OCI-LY7 (cell line): Measurements from ENCODE around the gene SLC25A13.

Experiments used
- EZH2phosphoT487 ChIP-seq: fragments of 200-600 bp; sonication (generic); IDR thresholded peaks from 2 replicates; pipeline ENCODE4 v1.6.1; 2018; ENCODE audit warnings: low read depth, borderline replicate concordance, mild to moderate bottlenecking, mixed run types, antibody characterized with exemption, low read length, moderate library complexity, mixed read lengths
- TF ChIP-seq, protein P1 (sequence below): fragments of 200-600 bp; sonication (generic); conservative IDR thresholded peaks from 2 replicates; pipeline ENCODE4 v1.5.1; 2014; ENCODE audit warnings: mild to moderate bottlenecking, antibody characterized with exemption, low read length, moderate library complexity, mixed read lengths

GRCh38 chr7:96276019-96276418 lies 45.9 kb downstream of the SLC25A13 start:
- TF ChIP-seq, protein P1, sequence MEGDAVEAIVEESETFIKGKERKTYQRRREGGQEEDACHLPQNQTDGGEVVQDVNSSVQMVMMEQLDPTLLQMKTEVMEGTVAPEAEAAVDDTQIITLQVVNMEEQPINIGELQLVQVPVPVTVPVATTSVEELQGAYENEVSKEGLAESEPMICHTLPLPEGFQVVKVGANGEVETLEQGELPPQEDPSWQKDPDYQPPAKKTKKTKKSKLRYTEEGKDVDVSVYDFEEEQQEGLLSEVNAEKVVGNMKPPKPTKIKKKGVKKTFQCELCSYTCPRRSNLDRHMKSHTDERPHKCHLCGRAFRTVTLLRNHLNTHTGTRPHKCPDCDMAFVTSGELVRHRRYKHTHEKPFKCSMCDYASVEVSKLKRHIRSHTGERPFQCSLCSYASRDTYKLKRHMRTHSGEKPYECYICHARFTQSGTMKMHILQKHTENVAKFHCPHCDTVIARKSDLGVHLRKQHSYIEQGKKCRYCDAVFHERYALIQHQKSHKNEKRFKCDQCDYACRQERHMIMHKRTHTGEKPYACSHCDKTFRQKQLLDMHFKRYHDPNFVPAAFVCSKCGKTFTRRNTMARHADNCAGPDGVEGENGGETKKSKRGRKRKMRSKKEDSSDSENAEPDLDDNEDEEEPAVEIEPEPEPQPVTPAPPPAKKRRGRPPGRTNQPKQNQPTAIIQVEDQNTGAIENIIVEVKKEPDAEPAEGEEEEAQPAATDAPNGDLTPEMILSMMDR: no peak
- TF ChIP-seq EZH2phosphoT487: no peak
